GM04504 (cell line): ENCODE results near the gene PVALB.

Source experiments
- DNase-seq: peaks from one replicate; pipeline ENCODE4 v3.0.0-alpha.2; 2012; ENCODE audit warnings: low read depth

PVALB gene

GRCh38 chr22:36816636-36817524 is at the start of gene PVALB:
PVALB (minus strand) TSS chr22:36817035; CDS start chr22:36817005, 30 bp downstream.
- DNase-seq = no peak

DNA sequence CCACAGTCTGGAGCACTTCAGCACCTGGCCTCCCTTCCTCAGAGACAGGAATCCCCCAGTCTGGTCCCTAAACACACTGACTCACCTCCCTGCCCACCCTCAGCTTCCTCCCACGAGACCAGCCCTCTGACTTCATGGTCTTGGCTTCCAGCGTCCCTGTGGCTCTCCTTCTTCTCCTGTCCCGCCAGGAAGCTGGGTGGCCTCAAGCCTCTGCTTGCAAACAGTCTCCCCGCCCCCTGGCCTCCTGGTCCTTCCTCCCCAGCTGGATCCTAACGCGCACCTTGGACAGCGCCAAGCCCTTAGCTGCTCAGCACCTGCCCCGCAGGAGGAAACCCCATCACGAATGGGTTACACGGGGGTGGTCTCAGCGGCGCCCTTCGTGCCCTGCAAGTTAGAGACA is 48.5 kb upstream of the PVALB start:
- no peak for DNase-seq

GRCh38 chr22:36864454-36865215 is 47.8 kb upstream of the PVALB start:
- DNase-seq = no peak

GRCh38 chr22:36863979-36864378 is 47.1 kb upstream of the PVALB start:
- no peak for DNase-seq

DNA sequence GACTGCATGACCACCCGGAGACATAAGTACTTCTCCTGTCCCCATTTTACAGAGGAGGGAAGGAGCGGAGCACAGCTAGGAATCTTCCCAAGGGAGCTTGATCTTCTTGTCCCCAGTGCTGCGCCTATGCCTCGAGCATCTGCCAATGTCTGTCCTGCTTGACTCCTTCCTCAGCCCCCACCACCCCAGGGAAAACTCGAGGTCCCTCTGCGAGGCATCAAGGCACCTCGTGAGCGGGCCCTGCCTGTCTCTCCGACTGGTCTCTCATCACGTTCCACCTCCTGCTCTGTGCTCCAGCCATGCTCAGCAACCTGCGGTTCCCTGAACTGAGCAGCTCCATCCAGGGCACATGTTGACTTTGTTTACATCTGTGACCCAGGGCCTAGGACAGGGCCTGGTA is 46.4 kb upstream of the PVALB start:
- no peak for DNase-seq

GRCh38 chr22:36862251-36863242 is 45.7 kb upstream of the PVALB start:
- no peak for DNase-seq

DNA sequence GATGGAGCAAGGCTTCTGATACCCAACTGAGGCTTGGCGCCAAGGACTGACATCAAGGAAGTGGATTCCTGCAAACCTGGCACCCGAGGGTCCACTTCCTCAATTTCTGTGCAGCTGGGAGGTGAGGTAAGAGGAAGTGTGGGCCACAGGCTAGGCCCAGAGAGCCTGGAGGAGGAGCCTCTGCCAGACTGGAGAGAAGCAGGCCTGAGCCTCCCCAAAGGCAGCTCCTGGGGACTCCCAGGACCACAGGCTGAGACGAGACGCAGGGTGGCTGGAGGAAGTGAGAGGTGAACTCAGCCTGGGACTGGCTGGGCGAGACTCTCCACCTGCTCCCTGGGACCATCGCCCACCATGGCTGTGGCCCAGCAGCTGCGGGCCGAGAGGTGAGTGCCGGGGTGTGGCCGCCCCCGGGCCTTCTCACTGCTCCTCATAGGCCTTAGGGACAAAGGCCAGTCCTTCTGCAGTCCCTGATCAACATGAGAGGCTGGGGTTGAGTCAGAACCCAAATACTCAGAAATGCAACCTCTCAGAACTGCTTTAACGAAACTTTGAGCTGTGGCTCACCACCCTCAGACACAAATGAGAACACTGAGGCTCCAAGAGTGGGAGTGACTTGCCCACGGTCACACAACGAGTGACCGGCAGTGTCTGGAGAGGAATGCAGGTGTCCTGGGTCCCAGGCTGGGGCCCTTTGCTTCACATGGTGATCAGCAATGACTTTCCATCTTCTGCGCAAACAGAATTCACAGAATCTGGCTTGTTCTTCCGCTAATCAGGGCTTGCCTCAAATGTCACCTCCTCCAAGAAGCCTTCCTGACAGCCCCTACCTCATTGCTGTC is 44.2 kb upstream of the PVALB start, which contains the start of gene NCF4:
TSS of gene NCF4 (plus strand) at position 186 of the 839 bp plus-strand sequence. CDS start at position 352, 166 bp downstream.
- DNase-seq = no peak

DNA sequence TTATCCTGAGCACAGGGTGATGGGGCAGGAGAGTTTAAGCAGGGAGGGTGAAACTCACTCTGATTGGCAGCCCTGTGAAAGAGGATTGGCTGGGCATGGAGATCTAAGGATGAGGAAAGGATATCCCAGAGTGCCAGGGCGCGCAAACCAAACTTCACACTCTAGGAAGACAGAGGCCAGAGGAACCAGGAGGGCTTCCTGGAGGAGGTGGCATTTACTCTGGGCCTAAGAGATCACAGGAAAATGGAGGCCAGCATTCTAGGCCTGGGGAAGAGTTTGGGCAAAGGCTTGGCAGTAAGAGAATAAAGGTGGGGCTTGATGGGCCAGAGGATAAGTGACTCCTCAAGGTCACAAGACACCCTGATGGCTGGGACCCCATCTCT is 43.6 kb upstream of the PVALB start:
- DNase-seq = no peak

DNA sequence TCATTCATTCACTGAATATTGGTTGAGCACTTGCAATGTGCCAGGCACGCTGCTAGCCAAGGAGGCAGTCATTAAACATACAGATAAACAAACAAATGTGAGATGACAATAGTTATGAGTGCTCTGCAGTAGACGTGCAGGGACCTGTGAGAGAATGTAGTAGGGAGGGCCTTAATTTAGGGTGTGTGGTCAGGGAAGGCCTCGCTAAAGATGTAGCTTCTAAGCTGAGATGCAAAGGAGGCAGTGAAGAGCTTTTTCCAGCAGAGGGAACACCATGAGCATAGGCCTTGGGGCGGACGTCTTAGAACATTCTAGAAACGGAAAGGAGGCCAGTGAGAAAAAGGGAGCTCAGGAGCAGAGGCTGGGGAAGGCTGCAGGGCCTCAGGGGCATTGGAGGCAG is 43.2 kb upstream of the PVALB start:
- no peak for DNase-seq

- no peak for DNase-seq
Measured at GRCh38 chr22:36858966-36859365, 42.1 kb upstream of the PVALB start.

DNA sequence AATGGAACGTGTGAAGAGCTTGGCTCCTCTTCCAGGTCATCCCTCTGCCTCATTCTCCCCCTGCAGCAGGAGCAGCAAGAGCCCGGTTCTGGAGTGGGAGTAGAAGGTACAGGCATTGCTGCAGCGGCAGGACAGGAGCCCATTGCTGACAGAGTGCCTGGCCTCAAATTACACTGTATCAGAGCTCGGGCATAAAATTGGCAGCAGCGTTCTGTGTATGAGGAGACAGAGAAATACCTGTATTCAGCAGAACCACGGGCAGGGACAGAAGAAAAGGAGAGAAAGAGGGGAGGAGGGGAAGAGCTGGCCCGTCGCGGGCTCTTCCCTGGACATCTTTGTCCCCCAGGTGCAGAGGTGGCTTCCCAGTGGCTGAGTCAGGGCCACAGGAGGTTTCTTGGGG is 41.3 kb upstream of the PVALB start:
- no peak for DNase-seq

GRCh38 chr22:36856792-36857135 is 39.9 kb upstream of the PVALB start:
- no peak for DNase-seq

DNA sequence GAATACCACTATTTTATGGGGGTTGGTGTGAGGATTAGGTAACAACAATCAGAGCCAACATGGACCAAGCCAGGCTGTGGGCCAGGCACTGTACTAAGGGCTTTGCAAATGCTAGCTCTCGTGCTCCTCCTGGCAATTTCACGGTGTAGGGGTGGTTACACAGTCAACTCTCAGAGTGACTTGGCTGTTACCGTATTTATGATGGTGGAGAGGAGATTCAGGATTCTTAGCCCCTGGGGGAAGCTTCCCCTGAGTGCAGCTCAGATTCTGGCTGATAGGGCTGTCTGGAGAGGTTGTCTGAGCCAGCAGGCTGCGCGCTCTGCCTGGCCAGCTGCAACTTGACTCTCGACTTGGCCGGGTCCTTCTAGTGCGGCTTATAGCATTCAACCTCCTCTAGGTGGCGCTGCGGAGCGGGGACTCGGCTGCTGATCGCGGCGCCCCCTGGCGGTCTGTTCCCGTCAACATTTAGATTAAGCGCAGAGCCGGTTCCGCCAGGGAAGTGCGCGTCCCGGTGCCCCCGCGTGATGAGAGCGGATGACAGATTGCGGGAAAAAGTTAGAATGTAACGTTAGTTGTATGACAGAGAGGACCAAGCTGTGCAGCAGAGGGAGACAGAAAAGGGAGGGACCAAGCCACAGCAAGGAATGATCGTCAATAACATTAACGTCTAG is 39.4 kb upstream of the PVALB start:
- peak; percentile 59 for DNase-seq

DNA sequence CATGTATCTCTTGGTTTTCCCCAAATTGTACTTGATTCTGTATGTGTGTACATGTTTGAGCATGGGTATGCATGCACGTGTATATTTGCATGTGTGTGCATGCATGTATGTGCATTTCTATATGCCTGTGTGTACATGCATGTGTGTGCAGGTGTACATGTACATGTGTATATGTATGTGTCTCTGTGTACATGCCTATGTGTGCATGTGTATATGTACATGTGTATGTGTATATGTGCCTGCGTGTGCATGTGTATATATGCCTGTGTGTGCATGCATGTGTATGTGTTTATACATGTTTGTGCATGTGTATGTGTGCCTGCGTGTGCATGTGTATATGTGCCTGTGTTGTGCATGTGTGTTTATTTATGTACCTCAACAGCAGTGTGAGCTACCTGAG is 38.6 kb upstream of the PVALB start:
- DNase-seq = no peak

GRCh38 chr22:36853407-36854099 is 36.7 kb upstream of the PVALB start:
- DNase-seq = no peak

DNA sequence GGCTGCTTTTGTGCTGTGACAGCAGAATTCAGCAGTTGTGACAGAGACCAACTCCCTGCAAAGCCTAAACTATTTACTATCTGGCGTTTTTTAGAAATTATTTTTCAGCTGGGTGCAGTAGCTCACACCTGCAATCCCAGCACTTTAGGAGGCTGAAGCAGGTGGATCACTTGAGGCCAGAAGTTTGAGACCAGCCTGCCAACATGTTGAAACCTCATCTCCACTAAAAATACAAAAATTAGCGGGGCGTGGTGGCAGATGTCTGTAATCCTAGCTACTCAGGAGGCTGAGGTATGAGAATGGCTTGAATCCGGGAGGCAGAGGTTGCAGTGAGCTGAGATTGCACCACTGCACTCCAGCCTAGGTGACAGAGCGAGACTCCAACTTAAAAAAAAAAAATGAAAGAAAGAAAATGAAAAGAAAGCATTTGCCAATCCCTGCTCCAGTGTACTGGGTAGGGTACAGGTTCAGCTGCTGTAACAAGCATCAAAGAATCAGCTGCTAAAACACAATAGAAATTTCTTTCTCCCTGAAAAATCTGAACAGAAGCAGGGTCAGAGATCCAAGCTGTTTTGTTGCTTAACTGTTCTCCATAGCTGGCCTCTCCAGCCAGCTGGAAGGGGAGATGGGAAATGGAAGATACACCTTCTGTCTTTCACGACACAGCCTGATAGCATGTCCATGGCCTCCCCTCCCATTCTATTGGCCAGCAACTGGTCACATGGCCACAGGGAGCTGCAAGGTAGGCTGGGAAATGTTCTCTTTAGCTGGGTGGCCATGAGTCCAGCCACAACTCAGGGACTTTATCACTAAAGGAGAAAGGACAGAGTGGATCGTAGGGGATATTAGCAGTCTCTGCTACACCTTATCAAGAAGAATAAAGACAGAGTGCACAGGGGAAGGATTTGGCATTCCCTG is 35.5 kb upstream of the PVALB start:
- DNase-seq = no peak

- DNase-seq = no peak
Measured at GRCh38 chr22:36850682-36851081, 33.8 kb upstream of the PVALB start.

DNA sequence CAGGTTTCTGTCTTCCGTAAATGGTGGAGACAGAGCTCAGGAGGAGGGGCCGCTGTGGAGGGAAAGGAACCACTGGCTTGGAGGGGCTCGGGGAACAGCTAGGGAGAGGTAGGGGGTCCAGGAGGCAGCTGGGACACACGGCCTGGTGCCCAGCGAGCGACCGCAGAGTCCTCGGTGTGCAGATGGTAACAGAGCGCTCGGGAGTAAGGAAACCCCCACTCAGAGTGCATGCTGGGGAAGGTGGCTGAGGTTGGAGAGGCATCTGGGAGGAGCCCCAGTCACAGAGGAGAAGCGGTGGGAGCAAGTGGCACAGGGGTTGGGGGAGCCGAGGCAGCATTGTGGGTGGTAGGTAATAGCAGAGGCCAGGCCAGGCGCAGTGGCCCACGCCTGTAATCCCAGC is 33.2 kb upstream of the PVALB start:
- no peak for DNase-seq

GRCh38 chr22:36846949-36847348 is 30.1 kb upstream of the PVALB start:
- no peak for DNase-seq
